C4-2B (cell line): ENCODE data around the gene ITGA2B.
"Not testable (repeated sequence)": the region's sequence is repeated elsewhere in the genome, so short reads cannot be mapped to it uniquely, and the experiment has no call there.

Experiments
- ZFX ChIP-seq: fragments of 450-650 bp; IDR thresholded peaks from 2 replicates; pipeline ENCODE4 v1.6.1; 2017
- TF ChIP-seq, protein P1 (sequence below): fragments of 450-650 bp; conservative IDR thresholded peaks from 2 replicates; pipeline ENCODE4 v1.5.1; 2017; ENCODE audit warnings: mild to moderate bottlenecking

GRCh38 chr17:44340553-44340952 lies 48.9 kb downstream of the ITGA2B start:
- TF ChIP-seq, protein P1, sequence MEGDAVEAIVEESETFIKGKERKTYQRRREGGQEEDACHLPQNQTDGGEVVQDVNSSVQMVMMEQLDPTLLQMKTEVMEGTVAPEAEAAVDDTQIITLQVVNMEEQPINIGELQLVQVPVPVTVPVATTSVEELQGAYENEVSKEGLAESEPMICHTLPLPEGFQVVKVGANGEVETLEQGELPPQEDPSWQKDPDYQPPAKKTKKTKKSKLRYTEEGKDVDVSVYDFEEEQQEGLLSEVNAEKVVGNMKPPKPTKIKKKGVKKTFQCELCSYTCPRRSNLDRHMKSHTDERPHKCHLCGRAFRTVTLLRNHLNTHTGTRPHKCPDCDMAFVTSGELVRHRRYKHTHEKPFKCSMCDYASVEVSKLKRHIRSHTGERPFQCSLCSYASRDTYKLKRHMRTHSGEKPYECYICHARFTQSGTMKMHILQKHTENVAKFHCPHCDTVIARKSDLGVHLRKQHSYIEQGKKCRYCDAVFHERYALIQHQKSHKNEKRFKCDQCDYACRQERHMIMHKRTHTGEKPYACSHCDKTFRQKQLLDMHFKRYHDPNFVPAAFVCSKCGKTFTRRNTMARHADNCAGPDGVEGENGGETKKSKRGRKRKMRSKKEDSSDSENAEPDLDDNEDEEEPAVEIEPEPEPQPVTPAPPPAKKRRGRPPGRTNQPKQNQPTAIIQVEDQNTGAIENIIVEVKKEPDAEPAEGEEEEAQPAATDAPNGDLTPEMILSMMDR, result not testable (repeated sequence)
- not testable (repeated sequence) for TF ChIP-seq ZFX
